ENCODE results near the gene SDK2.

The SDK2 gene

DNA sequence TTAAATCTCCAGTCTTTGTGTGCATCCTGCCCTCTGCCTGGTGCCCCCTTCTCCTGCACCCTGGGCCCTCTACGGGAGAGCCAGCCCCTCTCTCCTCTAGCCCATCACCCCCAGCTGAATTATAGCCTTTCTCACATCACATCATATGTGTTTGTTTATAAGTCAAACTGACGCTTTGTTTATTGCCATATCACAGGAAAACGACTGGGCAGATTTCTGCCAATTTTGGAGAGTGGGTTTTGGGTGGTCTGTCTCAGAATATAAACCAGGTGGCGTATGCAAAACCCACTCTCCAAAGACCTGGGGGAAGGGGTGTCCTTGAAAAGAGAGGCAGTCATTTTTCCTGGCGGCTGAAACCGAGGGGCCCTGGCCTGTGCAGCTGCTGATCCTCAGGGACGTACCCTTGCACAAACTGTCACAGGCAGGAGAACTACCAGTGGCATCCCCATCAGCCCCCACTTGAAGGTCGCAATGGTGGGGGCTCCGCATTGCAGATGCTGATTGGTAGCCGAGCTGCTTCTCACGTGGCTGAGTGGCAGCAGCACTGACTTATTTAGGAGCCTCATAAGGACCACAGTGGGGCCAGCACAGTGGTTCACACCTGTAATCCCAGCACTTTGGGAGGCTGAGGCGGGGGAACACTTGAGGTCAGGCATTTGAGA lies 297.6 kb downstream of the SDK2 start:
- TF ChIP-seq CTCF (conservative IDR thresholded peaks at IDR 0.05; ENCODE audit: low read length): no peak

GRCh38 chr17:73343739-73344454 lies 300.3 kb downstream of the SDK2 start:
- no peak overlapping the region for H3K4me3 ChIP-seq (ENCODE audit: low read length)
- no peak for TF ChIP-seq CTCF (conservative IDR thresholded peaks at IDR 0.05; ENCODE audit: low read length)
- DNase-seq (ENCODE audit: low read depth): no peak

More for the DNA sequence above, 297.6 kb downstream of the SDK2 start:
- no peak for DNase-seq (ENCODE audit: low read depth)
- no peak overlapping the region for H3K4me3 ChIP-seq (ENCODE audit: low read length)

- TF ChIP-seq CTCF (conservative IDR thresholded peaks at IDR 0.05; ENCODE audit: low read length): no peak
- H3K4me3 ChIP-seq (ENCODE audit: low read length): peak overlapping the region; percentile 28
- peak; percentile 84 for DNase-seq (ENCODE audit: low read depth)
These were observed 301.0 kb downstream of the SDK2 start for GRCh38 chr17:73343168-73343634.

- H3K4me3 ChIP-seq (ENCODE audit: low read length): peak overlapping the region; percentile 28
- DNase-seq (ENCODE audit: low read depth): peak; percentile 65
These were observed 301.6 kb downstream of the SDK2 start for GRCh38 chr17:73342541-73343167.

GRCh38 chr17:73342050-73342522 lies 302.2 kb downstream of the SDK2 start:
- TF ChIP-seq CTCF (conservative IDR thresholded peaks at IDR 0.05; ENCODE audit: low read length): no peak
- no peak overlapping the region for H3K4me3 ChIP-seq (ENCODE audit: low read length)
- DNase-seq (ENCODE audit: low read depth): peak; percentile 87

More at GRCh38 chr17:73342541-73343167, 301.6 kb downstream of the SDK2 start:
- peak; percentile 30 for TF ChIP-seq CTCF (conservative IDR thresholded peaks at IDR 0.05; ENCODE audit: low read length)

DNA sequence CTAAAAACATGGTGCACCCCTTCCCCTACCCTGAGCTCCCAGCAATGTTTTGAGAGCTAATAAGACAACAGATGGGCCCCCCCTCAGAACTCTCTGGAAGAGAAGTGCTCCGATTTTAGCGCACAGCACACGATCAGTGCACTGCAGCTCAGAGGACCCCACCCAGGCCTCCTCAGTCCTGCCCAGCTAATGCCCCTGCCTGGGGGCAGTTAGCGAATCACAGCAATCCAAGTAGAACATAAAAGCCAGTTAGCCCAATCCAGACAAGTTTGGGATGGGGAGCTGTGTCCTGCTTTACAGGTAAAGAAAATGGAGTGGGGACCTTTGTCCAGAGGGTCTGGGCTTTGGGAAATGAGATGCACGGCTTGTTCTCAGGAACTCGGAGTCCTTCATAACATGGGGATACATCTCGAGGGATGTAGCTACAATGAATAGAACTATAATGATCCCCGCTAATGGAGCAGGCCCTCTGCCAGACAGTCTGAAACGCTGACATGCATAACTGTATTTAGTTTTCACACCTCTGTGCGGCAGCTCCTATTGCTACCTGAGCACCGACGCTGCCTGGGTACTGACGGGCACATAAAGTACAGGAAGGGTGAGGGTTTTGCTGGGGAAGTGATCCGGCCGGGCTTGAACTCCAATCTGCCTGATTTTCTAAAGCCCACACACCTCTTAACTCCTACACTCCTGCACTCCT lies 302.7 kb downstream of the SDK2 start:
- H3K4me3 ChIP-seq (ENCODE audit: low read length): no peak overlapping the region
- no peak for DNase-seq (ENCODE audit: low read depth)
- TF ChIP-seq CTCF (conservative IDR thresholded peaks at IDR 0.05; ENCODE audit: low read length): no peak
